IPS-NIHi7 (cell line): ENCODE data around the gene MRPL37.
"Not testable (repeated sequence)": the region's sequence is repeated elsewhere in the genome, so short reads cannot be mapped to it uniquely, and the experiment has no call there.

Source experiments
- DNase-seq: peaks from one replicate; pipeline ENCODE4 v3.0.0; 2012; ENCODE audit warnings: mixed read lengths; ENCODE audit errors: extremely low spot score

MRPL37 gene

DNA sequence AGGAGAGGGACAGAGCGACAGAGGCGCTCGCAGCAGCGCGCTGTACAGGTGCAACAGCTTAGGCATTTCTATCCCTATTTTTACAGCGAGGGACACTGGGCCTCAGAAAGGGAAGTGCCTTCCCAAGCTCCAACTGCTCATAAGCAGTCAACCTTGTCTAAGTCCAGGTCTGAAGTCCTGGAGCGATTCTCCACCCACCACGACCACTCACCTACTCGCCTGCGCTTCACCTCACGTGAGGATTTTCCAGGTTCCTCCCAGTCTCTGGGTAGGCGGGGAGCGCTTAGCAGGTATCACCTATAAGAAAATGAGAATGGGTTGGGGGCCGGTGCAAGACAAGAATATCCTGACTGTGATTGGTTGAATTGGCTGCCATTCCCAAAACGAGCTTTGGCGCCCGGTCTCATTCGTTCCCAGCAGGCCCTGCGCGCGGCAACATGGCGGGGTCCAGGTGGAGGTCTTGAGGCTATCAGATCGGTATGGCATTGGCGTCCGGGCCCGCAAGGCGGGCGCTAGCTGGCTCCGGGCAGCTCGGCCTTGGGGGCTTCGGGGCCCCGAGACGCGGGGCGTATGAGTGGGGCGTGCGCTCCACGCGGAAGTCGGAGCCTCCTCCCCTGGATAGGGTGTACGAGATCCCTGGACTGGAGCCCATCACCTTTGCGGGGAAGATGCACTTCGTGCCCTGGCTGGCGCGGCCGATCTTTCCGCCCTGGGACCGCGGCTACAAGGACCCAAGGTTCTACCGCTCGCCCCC, at the start of gene MRPL37, which contains the start of gene CYB5RL:
MRPL37 (plus strand) TSS at position 403 of the 754 bp plus-strand sequence; CDS start at position 480, 77 bp downstream.
CYB5RL (minus strand) TSS at position 266 of the 754 bp plus-strand sequence. CDS start 4,414 bp downstream, outside the sequence.
- peak; percentile 100 for DNase-seq

GRCh38 chr1:54151013-54151412, 49.0 kb upstream of the MRPL37 start:
- DNase-seq: no peak

DNA sequence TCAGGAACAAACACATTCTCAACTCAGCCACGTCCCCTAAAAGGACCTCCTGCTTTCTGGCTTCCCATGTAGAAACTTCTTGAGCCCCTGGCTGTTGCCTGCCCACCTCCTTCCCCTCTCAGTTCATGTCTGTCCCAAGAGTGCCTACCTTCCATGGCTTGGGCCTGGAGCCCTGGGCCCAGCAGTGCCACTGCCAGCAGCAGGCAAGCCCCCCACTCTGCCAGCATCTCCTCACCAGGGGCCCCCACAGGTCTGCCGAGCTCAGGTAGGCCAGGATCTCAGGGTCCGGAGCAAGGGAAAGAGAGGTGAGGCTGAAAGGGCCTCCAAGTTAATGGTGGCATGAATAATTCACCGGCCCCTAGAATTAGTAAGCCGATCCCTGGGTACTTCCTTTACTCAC, 47.3 kb upstream of the MRPL37 start, which contains the start of gene CDCP2:
CDCP2 (minus strand) TSS at position 305 of the 400 bp plus-strand sequence; CDS start at position 227, 78 bp downstream.
- DNase-seq: no peak

GRCh38 chr1:54153535-54154439, 46.2 kb upstream of the MRPL37 start:
- DNase-seq: peak; percentile 77

DNA sequence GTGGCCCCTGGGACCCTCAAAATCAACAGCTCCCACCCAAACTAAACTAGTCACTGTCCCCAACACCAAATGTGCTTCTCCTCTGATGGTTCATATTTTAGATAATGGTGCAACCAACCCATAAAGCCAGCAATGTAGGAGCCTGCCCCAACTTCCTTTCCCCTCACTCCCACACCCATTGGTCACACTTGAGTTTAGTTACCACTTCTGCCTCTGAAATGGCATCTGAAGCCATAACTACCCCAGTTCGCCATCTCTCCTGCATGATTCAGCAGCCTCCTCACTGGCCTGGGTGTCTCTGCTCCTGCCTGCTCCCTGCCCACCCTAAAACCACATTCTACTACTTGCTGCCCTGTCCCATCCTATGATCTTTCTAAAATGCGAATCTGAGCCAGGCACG, 43.8 kb upstream of the MRPL37 start:
- DNase-seq: no peak

DNA sequence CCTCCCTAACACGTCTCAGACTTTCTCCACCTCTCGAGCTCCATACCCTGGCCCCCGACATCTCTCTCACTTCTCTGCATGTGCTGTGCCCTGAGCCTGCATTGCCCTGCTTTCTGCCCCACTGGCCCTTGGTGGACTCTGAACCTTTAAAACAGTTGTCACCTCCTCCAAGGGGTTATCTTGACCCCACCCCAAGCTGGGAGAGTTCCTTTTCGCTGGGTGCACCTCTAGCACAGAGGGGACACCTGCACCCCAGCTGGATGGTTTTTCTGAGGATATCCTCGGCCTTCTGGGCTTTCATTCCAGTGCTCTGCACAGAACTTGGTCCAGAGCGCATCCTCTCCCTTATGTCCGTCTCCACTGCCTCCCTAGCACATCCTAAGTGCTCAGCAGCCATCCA, 43.0 kb upstream of the MRPL37 start:
- DNase-seq: no peak

GRCh38 chr1:54157401-54157800, 42.6 kb upstream of the MRPL37 start:
- DNase-seq: no peak

DNA sequence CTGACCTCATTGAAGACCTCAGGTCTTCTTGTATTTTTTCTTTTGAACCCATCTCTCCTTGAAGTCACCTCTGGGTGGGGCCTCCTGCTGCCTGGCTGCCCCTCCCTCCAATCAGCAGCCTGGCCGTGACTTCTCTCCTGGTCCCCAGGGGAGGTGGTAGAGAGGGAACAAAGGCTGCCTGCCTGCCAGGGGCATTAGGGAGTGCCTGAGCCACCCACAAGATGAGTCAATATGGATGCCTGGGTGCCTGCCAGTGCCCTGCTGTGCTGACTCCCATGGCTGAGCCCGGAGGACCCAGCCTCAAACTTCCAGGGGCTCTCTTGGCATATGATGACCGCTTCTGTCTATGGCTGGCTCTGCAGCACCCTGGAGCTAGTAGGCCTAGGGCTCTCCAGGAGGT, 41.9 kb upstream of the MRPL37 start:
- DNase-seq: no peak

GRCh38 chr1:54159733-54160316, 40.1 kb upstream of the MRPL37 start:
- no peak for DNase-seq

DNA sequence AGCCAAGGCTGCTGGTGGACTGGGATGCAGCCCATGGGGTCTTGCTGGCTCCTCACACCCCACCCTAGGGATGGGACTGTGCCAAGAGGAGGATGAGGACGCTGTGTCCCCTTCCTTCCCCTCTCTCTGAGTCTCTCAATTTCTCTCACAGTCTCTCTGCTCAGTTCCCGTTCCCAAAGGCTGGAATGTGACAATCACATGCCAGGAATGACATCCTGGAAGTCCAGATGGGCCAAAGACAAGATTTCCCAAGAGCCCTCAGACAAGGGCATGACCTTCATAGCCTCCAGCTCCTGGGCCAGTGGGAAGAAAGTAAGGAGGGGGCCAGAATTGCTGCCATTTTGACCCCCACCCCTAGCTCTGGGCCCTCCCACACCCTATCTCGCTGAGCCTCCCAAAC, 39.6 kb upstream of the MRPL37 start:
- no peak for DNase-seq

DNA sequence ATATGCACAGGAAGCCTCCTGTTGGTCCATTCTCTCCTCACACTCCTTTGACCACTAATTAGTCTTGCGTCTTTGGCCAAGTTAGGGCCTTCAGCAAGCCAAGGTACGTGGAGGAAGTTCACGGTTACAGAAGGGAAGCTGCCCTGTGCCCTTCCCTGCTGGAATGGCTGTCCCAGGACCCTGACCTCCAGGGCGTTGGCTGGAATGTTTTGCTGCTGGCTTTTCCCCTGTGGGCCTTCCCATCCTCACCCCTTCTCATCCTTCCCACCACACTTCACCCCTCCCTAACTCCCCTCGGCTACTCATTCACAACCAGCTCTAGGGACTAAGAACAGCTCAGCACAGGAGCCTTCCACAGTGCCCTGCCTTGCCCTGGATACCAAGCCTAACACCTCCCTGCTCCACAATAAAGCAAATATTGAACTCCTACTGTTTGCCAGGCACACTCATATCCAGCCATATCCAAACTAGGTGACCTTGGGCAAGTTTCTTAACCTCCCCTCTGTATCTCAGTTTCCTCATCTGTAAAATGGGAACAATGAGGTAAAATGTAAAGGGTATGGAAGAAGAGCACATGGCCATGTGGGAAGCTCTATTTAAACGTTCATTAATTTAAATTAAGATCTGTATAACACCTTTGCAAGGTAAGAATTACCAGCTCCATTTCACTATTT, 38.3 kb upstream of the MRPL37 start:
- no peak for DNase-seq

DNA sequence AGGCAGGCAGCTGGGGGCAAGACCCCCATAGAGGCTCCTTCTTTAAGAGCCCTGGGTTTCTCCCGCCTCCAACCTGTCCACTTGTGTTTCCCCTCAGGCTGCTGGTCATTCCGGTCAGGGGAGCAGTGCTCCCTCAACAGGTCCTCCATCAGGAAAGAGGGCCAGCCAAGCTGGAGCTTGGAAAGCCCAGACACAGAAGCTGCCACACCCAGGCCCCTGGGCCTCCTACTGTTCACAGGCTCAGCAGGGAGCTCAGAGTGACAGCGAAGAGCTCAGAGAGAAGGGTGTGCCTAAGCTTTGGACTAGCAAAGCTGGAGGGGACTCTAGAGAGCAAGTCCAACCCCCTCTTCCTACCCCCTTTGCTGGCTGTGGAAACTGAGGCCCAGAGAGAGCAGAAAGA, 36.9 kb upstream of the MRPL37 start:
- DNase-seq: no peak

DNA sequence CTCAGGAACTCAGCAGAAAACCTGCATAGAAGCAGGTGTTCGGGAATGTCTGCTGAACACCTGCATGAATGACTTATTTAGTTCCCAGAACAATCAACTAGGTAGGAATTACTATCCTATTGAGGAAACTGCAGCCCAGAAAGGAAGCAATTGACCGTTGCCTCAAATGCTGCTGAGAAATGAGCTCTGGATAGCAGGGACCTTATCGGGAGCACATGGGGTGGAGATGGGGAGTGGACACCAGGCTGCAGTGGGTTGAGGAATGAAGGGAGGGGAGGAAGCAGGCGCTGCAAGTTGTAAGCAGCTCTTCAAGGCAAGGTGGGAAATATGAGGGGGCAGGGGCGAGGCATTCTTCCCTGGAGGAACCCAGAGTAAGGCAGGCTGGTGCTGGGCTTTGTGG, 36.4 kb upstream of the MRPL37 start:
- no peak for DNase-seq

- no peak for DNase-seq
Measured at GRCh38 chr1:54165146-54165545, 34.8 kb upstream of the MRPL37 start.

GRCh38 chr1:54166357-54166756, 33.6 kb upstream of the MRPL37 start:
- not testable (repeated sequence) for DNase-seq

DNA sequence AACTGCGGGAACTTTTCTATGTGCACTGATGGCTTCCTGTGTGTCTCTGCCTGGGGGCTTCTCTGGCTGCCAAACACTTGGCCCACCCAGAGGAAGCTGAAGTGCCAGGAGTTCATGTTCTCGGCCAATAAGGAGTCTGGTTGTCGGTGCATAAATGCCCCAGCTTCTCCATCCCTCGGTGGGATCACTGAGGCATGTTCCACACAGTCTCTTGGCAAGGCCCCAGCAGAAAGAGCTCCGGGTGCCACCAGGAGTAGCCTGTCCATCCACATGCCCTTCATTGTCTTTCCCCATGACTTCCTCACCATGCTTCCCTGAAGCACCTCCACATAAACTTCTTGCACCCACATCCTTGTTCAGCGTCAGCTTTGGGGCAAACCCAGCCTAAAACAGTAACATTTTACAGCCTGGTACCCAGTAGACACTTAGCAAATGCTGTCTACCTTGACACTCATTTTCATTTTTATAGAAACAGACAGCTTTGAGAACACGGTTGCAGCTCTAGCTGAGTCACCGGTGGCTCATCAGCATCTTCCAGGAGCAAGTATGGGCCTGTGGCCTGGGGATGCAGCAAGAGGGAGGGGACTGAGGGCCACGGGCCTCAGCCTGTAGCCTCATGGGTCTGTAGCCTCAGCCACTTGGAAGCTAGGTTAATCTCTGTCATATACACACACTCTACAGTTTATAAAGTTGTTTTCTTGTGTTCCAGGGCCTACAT, 32.4 kb upstream of the MRPL37 start:
- DNase-seq: no peak

- DNase-seq: no peak
Measured at GRCh38 chr1:54168206-54168965, 31.6 kb upstream of the MRPL37 start.

GRCh38 chr1:54169068-54169467, 30.9 kb upstream of the MRPL37 start:
- DNase-seq: no peak

GRCh38 chr1:54171016-54171415, 29.0 kb upstream of the MRPL37 start:
- DNase-seq: no peak

GRCh38 chr1:54171606-54172005, 28.4 kb upstream of the MRPL37 start:
- no peak for DNase-seq
